GM18907 (cell line): Measurements from ENCODE around the gene EFNA4.
"Not testable (repeated sequence)": the region's sequence is repeated elsewhere in the genome, so short reads cannot be mapped to it uniquely, and the experiment has no call there.

Experiments
- ATAC-seq: cut with Tn5 transposase; IDR thresholded peaks from one replicate; pipeline ENCODE4 v1.9.1; 2021; ENCODE audit warnings: mild to moderate bottlenecking, moderate library complexity; ENCODE audit not compliant: unreplicated experiment

The EFNA4 gene

DNA sequence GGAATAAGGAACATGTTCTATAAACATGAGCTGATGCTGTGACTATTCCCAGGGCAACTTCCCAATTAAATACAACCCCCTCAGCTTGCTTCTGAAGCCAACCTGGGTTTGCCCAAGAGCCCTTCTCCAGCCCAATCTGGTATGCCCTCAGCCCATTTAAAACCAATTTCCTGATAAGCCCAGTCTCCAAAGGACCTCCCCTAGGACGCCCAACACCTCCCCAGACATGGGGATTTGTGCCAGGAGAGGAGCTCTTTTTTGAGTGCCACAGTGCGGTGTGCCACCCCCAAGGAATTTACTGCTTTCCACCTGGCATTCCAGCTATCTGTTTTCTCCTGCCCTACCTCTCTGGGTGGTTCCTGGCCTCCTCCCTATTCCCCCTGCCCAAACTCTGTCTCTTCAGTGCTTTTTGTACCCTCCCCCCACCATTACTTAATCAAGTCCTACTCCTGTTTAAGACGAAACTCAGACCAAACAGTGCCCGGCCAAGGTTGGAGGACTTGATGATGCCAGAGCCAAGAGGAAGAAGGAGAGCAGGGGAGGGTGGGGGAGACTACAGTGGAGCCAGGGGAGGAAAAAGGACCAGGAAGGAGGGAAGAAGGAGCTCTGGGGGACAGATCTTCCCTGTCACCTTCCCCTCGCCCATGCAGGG lies 52.7 kb downstream of the EFNA4 start:
- ATAC-seq = no peak

GRCh38 chr1:155117610-155118009 lies 54.1 kb downstream of the EFNA4 start:
- ATAC-seq = no peak

- ATAC-seq = not testable (repeated sequence)
Measured at GRCh38 chr1:155118090-155118489, 54.5 kb downstream of the EFNA4 start.
